ENCODE data around the gene NAALADL2.
A peak's percentile ranks its signal among the peaks of the same experiment; 100 is the strongest.
"Not testable (repeated sequence)": the region's sequence is repeated elsewhere in the genome, so short reads cannot be mapped to it uniquely, and the experiment has no call there.

Gene NAALADL2

DNA sequence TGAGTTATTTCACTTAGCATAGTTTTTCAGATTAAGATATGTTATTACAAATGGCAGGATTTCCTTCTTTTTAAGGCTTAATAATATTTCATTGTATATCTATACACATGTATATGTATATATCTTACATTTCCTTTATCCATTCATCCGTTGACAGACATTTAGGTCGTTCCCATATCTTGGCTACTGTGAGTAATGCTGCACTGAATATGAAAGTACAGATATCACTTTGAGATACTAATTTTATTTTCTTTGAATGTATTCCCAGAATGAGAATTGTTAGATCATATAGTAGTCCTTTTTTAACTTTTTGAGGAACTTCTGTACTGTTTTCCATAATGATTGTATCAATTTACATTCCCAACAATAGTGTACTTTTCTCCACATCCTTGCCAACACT lies 270.4 kb downstream of the NAALADL2 start:
- DNase-seq (ENCODE audit: low read depth in 2 of 2) = no peak

DNA sequence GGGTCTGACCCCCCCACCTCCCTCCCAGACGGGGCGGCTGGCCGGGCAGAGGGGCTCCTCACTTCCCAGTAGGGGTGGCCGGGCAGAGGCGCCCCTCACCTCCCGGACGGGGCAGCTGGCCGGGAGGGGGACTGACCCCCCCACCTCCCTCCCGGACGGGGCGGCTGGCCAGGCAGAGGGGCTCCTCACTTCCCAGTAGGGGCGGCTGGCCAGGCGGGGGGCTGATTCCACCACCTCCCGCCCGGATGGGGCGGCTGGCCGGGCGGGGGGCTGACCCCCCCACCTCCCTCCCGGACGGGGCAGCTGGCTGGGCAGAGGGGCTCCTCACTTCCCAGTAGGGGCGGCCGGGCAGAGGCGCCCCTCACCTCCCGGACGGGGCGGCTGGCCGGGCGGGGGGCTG lies 272.7 kb downstream of the NAALADL2 start:
- DNase-seq (ENCODE audit: low read depth in 2 of 2) = not testable (repeated sequence)

DNA sequence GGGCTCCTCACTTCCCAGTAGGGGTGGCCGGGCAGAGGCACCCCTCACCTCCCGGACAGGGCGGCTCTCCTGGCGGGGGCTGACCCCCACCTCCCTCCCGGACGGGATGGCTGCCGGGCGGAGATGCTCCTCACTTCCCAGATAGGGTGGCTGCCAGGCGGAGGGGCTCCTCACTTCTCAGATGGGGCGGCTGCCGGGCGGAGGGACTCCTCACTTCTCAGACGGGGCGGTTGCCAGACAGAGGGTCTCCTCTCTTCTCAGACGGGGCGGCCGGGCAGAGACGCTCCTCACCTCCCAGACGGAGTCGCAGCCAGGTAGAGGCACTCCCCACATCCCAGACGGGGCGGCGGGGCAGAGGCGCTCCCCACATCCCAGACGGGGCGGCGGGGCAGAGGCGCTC lies 273.6 kb downstream of the NAALADL2 start:
- DNase-seq (ENCODE audit: low read depth in 2 of 2) = not testable (repeated sequence)

DNA sequence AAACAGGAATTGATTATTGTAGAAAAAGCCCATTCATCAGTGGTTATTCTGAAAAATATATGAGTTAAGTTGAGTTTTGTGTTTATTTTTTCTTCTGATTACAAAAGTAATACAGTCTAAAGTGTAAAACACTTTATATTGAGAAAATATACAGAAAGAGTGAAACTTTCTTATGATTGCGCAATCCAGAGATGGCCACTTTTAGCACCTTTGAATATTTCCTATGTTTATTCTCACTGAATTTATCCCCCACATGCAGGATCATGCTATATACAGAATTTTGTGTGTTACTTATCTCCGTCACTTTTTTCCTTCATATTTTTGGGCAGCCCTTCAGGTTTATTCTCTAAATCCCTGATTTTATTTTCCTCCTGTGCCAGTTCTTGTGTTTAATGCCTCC lies 285.2 kb downstream of the NAALADL2 start:
- DNase-seq (ENCODE audit: low read depth in 2 of 2) = no peak

DNA sequence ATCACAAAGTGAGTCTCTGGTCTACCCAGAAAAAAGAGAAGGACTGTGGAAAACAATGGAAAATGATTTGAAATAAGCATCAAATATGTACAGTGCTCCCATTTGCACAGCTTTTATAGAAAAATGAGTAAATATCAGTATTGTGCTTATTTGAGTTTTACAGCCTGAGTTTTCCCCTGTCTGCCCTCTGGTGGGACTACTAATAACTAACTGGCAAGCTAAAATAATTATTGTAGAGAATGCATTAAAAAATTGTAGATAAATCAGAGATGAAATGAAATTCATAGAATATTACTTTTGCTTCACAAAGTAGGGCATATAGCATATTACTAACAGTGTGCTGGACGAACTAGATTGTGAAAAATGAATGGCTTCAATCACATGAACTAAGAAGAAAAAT lies 287.1 kb downstream of the NAALADL2 start:
- peak in 1 of 2 experiments; percentile 11 for DNase-seq (ENCODE audit: low read depth in 2 of 2)

DNA sequence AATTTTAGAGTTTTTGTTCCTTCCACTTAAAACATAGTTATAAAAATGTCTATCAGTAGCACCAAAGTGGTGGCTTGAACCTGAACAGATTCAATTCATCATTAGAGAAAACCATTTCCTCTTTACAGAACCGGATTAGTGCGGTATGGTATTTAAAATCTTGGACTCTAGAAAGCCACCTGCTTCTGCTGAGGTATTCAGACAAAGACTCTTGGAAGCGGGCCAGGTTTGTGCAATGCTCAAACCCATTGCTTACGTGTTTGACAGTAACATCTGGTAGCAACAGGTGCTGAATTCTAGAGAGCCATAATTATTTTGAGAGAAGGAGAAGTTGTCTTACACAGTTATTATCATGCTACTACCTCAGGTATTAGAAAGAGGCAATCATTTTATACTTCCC lies 290.5 kb downstream of the NAALADL2 start:
- no peak for DNase-seq (ENCODE audit: low read depth in 2 of 2)

DNA sequence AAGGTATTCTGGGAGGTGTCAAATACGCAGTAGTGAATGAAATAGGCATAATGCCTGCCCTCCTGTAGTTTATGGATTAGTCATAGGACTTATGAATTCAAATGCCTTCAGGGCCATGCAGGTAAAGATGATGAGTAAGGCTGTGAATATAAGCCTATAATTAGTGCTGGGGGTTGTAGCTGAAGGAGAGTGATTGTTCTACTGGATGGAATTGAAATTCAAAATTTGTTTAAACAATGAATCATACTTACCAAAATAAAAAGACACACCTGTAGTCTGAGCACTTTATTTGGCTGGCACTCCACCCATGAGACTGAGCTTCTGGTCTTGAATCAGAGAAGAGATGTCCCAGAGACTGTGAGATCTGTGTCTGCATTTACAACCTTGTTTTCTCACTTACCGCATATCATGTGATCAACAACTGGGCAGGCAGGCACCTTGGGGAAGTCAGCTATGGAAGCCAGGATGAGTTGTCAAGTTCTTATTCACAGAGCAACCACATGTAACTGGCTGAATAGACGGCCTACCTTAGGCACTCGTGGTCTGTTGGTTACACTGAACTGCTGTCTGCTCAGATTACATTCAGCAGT lies 291.8 kb downstream of the NAALADL2 start:
- no peak for DNase-seq (ENCODE audit: low read depth in 2 of 2)

DNA sequence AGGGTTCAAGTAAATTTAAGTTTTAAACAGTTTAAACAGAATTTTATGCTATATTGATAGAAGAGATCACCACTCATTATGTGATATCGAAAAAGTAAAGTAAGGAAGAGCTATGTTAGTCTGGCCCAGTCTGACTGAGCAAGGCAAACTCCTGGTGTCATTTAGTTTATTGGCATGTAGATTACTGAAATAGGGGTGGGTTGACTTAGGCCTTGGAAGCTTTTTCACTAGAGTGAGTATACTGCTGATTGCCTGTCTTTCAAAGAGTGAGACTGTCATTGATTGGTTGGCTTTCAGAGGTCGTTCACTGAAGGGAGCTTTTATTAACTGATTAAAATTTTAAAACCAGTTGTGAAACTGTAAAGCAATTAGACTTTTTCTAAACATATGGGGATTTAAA lies 294.5 kb downstream of the NAALADL2 start:
- DNase-seq (ENCODE audit: low read depth in 2 of 2) = no peak

DNA sequence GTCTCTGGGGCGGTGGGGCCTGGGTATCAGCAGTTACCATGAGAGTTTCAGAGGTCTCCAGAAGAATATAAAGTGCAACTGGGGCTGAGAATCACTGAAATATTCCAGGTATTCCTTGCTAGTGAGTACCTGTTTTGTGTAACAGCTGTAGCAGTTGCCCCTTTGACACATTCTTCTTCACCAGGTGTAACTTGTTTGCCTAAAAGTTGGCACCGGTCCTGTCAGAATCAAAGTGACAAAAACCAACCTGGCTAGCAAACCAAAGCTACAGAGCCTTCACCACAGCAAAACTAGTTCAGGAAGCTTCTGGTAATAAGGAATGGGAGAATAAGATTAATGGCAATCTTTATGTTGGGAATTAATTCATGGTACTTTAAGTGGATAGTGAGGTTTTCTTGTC lies 296.0 kb downstream of the NAALADL2 start:
- no peak for DNase-seq (ENCODE audit: low read depth in 2 of 2)

DNA sequence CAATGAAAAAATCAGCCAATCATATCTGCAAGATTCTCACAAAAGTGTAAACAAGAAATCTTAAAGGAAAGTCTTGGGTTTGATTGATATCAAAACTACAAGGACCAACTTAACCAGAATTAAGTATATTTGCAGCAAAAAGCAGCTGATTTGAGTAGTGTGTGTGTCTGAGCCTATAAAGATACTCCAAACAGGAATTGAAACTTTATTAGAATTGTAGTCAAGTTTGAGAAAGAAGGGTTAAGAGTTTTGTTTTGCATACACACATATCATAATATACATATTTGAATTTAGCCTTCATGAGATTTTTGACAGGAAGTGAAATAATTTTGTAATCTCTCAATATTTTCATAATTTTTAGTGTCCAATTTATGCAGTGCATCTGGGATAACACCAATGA lies 300.1 kb downstream of the NAALADL2 start:
- DNase-seq (ENCODE audit: low read depth in 2 of 2) = no peak

DNA sequence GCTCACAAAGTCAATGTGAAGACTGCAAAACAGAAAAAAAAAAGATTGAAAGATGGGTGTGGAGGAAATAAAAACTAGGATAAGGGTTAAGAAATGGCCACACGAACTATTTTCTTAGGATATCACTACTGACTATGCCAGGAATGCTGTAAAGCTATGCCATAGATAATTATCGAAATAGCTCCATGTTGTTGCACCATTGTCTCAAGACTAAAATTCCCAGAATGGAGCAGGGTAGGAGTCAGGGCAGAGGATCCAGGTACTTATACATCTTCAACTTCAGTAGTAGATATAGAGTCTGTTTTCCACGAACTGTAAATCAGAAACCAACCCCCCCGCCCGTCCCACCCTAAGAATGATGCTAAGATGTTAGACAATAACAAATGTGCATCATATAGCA lies 302.2 kb downstream of the NAALADL2 start:
- no peak for DNase-seq (ENCODE audit: low read depth in 2 of 2)

DNA sequence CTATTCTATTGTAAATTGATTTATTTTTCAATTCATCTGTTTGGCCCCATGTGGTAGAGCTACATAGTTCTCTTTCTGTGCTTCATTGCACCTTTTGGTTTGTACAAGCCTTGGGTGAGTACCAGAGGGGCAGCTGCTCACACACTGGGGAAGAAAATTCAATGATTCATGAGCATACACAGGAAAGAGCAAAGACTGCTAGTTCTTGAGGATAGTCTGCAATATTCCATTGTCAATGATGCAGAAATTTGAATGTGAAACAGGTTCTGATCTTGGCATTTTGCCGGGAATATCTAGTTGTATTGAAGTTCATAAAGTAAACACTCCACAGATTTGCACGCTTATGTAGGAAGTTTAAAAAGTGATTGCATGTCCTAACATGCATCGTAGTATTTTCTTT lies 304.6 kb downstream of the NAALADL2 start:
- no peak for DNase-seq (ENCODE audit: low read depth in 2 of 2)

DNA sequence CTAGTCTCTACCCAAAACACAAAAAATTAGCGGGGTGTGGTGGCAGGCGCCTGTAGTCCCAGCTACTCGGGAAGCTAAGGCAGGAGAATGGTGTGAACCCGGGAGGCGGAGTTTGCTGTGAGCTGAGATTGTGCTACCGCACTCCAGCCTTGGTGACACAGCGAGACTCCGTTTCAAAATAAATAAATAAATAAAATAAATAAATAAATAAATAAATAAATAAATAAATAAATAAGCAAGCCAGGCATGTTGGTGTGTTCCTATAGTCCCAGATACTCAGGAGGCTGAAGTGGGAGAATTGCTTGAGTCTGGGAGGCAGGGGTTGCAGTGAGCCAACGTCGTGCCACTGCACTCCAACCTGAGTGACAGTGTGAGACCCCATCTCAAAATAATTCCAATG lies 314.0 kb downstream of the NAALADL2 start:
- DNase-seq (ENCODE audit: low read depth in 2 of 2) = not testable (repeated sequence)

DNA sequence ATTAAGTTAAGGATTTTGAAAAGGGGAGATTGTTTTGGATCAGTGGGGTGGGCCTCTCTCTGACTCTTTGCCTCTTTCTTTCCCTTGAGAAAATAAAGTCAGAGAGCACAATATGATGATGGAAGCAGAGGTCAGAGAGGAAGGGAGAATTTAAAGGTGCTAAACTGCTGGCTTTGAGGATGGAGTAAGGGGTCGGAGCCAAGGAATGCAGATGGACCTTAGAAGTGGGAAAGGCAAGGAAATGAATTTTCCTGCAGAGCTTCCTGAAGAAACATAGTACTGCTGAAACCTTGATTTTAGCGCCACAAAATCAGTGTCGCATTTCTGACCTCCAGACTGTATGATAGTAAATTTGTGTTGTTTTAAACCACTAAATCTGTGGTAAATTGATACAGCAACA lies 317.4 kb downstream of the NAALADL2 start:
- DNase-seq (ENCODE audit: low read depth in 2 of 2) = no peak

DNA sequence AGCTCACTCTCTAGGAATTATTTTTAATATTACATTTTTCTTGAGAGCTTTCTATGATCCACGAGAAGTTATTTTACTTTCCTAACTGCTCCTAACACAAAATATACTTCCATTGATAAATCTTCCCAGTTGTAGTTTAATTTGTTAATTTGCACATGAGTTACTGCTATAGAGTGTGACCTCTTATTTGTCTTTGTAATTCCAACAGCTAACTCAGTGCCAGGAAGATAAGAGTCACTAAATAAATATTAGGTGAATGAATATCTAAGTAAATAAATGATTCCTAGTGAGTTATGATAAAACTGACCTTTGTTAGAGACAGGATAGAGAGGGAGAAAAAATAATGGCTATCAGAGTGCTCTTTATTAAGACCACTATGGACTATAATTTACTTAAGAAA lies 319.9 kb downstream of the NAALADL2 start:
- no peak for DNase-seq (ENCODE audit: low read depth in 2 of 2)

DNA sequence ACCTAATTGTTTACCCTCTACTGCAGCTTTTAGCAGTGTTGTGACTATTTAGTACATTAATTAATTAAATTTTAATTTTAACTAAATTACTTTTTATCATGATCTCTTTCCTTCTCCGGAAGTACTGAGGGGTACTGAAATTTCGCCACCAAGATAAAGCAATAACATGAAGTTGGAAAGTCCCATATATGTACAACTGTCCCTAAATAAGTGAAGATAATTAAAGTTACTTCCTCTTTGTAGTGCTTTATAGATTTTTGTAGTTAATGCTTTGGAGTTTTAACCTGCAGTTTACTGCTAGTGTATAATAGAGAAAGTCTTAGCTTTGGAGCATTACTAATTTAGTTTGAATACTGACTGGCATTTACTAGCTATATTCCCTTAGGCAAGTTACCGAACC lies 325.3 kb downstream of the NAALADL2 start:
- no peak for DNase-seq (ENCODE audit: low read depth in 2 of 2)

DNA sequence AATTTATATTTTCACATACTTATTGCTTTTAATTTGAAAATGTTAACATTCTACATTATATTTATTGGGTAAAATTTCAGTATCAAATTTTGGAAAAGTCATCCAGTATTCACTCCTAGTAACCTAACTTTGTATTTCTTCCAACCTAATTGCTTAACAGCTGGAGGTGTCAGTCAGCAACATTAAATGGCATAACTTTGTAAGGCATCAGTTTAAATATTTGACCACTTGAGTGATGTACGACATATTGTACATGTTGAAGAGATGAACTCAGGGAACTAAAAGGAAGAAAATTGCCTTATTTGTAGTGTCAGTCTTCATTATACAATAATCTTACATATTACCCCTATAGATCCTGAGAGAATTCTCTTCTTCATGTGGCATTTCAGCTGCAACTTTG lies 326.8 kb downstream of the NAALADL2 start:
- DNase-seq (ENCODE audit: low read depth in 2 of 2) = no peak

DNA sequence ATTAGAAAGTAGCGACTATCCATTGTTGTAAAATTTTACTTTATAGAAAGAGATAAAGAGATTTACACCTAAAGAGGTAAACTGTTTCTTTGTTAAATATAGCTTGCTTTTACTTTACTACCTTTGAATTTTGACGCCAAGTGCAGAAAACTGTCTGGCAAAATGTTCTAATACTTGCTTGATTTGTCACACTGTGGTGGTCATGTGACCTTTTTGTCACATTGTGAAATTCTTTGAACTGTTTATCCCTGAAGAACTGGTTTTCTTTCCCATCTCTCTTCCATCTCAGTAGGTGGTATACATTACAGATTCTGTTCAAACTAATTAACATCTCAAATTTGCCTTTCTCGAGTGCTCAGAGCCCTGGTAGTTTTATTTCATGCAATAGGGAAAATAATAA lies 327.4 kb downstream of the NAALADL2 start:
- no peak for DNase-seq (ENCODE audit: low read depth in 2 of 2)

DNA sequence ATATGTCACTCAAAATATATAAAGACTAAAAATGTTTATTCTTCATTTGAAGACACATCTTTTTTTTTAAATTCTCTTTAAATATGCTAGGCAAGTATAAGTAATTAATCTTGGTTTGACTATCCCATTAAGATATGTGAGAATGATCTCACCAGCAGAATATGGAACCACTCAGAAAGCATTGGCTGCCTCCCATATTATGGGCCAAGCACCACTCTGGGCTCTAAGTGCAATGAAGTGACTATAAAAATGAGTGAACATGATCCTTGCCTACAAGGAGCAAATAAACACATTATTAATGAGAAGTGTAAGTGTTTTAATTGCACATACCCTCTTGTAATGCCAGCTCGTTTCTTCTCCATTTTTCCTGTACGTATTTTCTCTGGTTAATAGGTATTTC lies 328.5 kb downstream of the NAALADL2 start:
- DNase-seq (ENCODE audit: low read depth in 2 of 2) = no peak

DNA sequence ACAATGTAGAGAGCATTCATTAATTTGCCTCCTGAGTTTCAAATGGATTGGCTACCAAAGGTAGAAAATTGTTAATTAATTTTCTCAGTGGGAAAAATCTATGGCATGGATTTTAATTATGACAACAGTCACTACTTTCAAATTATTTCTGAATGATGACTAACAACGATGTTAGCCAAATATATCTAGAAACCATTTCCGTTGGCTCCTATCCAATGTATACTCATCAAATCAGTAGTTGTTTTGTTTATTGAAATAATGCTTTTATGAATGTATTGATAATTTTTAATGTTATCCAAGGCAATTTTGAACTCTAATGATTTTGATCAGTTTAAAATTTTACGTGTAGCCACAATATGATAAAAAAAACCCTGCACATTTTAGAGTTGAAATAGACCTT lies 333.4 kb downstream of the NAALADL2 start:
- DNase-seq (ENCODE audit: low read depth in 2 of 2) = no peak

DNA sequence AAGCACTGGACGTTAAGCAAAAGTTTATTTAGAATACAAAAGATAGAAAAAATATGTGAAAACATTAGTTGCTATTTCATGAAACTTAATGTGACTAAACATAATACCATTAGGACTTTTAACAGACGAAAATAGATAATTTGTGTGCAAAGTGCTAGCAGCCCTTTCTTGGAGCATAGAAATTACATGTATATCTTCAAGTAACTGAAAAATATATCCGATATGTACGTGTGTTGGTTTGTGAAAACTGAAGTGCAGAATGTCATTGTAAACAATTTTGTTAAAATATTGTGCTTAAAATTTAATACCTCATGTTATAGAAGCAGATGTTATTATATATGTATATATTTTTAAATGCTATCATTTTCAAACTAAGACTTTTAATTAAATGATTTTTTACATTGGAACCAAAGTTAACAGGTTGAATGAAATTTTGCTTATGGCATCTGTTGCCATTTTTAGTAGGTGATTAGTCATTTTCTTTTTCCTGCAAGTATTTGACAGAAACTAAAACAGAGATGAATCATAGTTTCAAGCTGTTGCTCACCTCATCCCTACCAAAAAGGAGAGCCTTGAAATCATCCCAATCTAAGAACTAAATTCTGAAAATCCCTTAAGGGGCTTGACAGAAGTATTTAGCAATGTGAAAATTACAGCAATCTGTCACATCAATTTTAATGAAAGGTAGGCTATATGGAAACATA lies 334.8 kb downstream of the NAALADL2 start:
- DNase-seq (ENCODE audit: low read depth in 2 of 2) = peak; percentile 20 to 25

DNA sequence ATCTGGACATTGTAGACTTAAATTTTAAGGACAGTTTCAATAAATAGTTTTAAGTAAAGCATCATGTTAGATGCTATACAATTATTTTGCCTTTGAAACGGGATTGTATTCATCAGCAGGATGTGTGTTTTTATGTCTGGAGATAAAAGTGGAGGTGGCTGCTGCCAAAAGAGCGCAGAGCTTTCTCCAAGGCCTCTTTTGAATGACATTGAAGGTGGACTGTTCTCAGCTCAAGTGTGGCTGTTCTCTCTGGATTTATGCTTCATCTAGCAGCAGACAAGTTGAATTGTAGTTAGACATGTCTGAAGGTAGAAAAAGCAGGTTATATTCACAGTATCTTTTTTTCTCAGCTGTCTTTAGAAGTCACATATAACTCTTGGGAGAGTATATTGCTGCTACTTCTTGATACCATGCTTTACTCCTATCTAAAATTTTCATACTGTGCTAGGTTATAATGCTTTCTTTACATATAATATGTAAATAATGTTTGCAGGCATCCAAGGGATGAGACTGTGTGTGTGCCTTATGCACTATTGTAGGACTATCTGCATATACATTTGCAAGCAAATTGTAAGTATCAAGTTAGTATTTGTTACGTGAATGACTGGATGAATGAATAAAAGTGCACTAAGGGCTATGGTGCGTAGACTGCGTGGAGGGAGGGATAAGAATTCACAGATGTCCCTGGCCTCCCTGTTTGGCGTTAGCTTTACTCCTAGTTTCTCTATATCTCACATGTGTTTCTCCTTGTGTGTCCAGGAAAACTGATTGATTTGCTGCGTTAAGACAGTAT lies 340.1 kb downstream of the NAALADL2 start:
- no peak for DNase-seq (ENCODE audit: low read depth in 2 of 2)

DNA sequence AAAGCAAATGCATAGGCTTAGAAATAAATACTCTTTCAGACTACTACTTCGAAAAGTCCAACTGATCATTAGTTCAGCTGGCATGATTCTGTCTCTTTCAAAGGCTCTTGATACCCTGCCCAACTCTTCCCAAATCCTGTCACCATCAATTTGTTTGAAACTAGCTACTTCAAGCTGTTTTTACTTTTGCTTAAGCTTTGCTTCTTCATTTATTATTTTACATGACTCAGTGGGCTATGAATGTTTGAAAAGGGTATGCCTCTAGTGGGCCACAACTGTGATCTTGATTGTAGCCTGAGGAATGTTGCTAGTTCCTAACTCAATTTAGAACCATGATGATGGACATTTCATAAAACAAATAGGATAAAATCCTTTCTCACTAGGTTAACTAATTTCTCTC lies 340.8 kb downstream of the NAALADL2 start:
- no peak for DNase-seq (ENCODE audit: low read depth in 2 of 2)
